OCI-LY3 (cell line): ENCODE data around the gene COCH.
"Not testable (repeated sequence)": the region's sequence is repeated elsewhere in the genome, so short reads cannot be mapped to it uniquely, and the experiment has no call there.

Source experiments
- H2AFZ ChIP-seq: fragments of 200-600, 300-600 bp; shearing (Covaris generic); 2 replicates; pipeline ENCODE4 v1.6.0; 2014; ENCODE audit warnings: antibody characterized with exemption, low read depth, low read length
- H3K27ac ChIP-seq: fragments of 200-600, 300-600 bp; sonication (generic); 2 replicates; pipeline ENCODE4 v1.5.1; 2014; ENCODE audit warnings: mild to moderate bottlenecking, low read length, moderate library complexity, mixed read lengths
- H3K27me3 ChIP-seq: fragments of 200-600, 300-600 bp; sonication (generic); 2 replicates; pipeline ENCODE4 v1.6.1; 2014; ENCODE audit warnings: low read depth, low read length, mixed read lengths
- H3K36me3 ChIP-seq: fragments of 200-600, 300-600 bp; sonication (generic); replicated peaks from 2 replicates; pipeline ENCODE3; 2014; ENCODE audit warnings: low read depth, low read length, mixed read lengths
- H3K4me1 ChIP-seq: fragments of 300-600, 200-600 bp; sonication (generic); 2 replicates; pipeline ENCODE4 v1.6.1; 2014; ENCODE audit warnings: low read length, mixed read lengths
- H3K4me2 ChIP-seq: fragments of 200-600, 300-600 bp; sonication (generic); 2 replicates; pipeline ENCODE4 v1.6.1; 2014; ENCODE audit warnings: low read length, mixed read lengths
- H3K4me3 ChIP-seq: fragments of 300-600, 200-600 bp; sonication (generic); 2 replicates; pipeline ENCODE4 v1.5.1; 2014; ENCODE audit warnings: antibody characterized with exemption, mild to moderate bottlenecking, low read length, moderate library complexity
- H3K79me2 ChIP-seq: fragments of 300-600, 200-600 bp; shearing (Covaris generic); 2 replicates; pipeline ENCODE4 v1.6.1; 2014; ENCODE audit warnings: mild to moderate bottlenecking, low read length, mixed read lengths
- H3K9ac ChIP-seq: fragments of 300-600, 200-600 bp; shearing (Covaris generic); 2 replicates; pipeline ENCODE4 v1.6.0; 2014; ENCODE audit warnings: mild to moderate bottlenecking, low read length, moderate library complexity
- H3K9me3 ChIP-seq: fragments of 200-600, 300-600 bp; shearing (Covaris generic); 2 replicates; pipeline ENCODE4 v1.6.1; 2014; ENCODE audit warnings: low read length, mixed read lengths; ENCODE audit not compliant: insufficient read depth
- H4K20me1 ChIP-seq: fragments of 200-600, 300-600 bp; sonication (generic); 2 replicates; pipeline ENCODE4 v1.6.1; 2016; ENCODE audit warnings: low read length, mixed read lengths; ENCODE audit not compliant: insufficient read depth
- CTCF ChIP-seq: fragments of 200-600, 300-600 bp; sonication (generic); IDR thresholded peaks from 2 replicates; pipeline ENCODE4 v1.5.1; 2014; ENCODE audit warnings: antibody characterized with exemption, low read length, low read depth
- EZH2phosphoT487 ChIP-seq: fragments of 200-600 bp; shearing (Covaris generic); IDR thresholded peaks from 2 replicates; pipeline ENCODE4 v1.6.1; 2018; ENCODE audit warnings: antibody characterized with exemption, mixed run types, low read depth

Gene COCH

DNA sequence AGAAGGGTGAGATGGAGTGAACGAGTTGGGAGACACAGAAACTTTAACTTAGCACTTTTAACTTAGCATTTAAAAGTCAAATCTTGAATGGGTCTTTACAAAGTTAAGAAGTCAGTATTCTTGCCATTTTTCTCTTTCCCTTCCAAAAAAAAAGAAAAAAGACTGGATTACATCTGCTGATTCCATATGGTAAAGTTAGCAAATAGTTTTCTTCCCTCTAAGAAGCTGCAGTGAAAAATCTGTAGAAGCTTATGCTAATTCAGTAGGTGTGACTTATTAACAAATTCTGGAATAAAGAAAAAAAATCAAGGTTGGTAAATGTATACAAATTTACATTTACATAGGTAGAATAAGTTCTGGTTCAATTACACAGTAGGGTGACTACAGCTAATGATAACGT, 50.9 kb downstream of the COCH start:
- Histone ChIP-seq H3K79me2 (no peaks in the 10 kb centered on the region), H4K20me1 (no peaks in the 10 kb centered on the region), H3K9me3 (no peaks in the 10 kb centered on the region), H3K27me3 (no peaks in the 10 kb centered on the region), H3K36me3 (no peaks in the 10 kb centered on the region), H3K4me2 (no peak overlapping the region), H3K4me3 (no peak overlapping the region), H2AFZ (no peak overlapping the region), H3K9ac (no peak overlapping the region), H3K4me1 (0 out of 2 replicates have a peak, but pooled peaks cover 6% of the 10 kb centered on the region), H3K27ac (no peak overlapping the region)
- TF ChIP-seq CTCF (no peak), EZH2phosphoT487 (no peak)

GRCh38 chr14:30928462-30928861, 54.1 kb downstream of the COCH start:
- no peaks in the 10 kb centered on the region for H4K20me1 ChIP-seq

GRCh38 chr14:30933937-30934336, 59.6 kb downstream of the COCH start:
- not testable (repeated sequence) for H3K4me1 ChIP-seq
- peaks cover 16% of the 10 kb centered on the region for H3K36me3 ChIP-seq

More at GRCh38 chr14:30928462-30928861, 54.1 kb downstream of the COCH start:
- H2AFZ ChIP-seq, result no peak overlapping the region
- no peaks in the 10 kb centered on the region for H3K27me3 ChIP-seq
- TF ChIP-seq CTCF (no peak), EZH2phosphoT487 (no peak)
- no peaks in the 10 kb centered on the region for H3K36me3 ChIP-seq
- H3K4me2 ChIP-seq, result no peak overlapping the region
- H3K9ac ChIP-seq, result no peak overlapping the region
- no peak overlapping the region for H3K4me3 ChIP-seq
- H3K27ac ChIP-seq, result no peak overlapping the region
- no peaks in the 10 kb centered on the region for H3K9me3 ChIP-seq
- no peaks in the 10 kb centered on the region for H3K4me1 ChIP-seq
- no peaks in the 10 kb centered on the region for H3K79me2 ChIP-seq

DNA sequence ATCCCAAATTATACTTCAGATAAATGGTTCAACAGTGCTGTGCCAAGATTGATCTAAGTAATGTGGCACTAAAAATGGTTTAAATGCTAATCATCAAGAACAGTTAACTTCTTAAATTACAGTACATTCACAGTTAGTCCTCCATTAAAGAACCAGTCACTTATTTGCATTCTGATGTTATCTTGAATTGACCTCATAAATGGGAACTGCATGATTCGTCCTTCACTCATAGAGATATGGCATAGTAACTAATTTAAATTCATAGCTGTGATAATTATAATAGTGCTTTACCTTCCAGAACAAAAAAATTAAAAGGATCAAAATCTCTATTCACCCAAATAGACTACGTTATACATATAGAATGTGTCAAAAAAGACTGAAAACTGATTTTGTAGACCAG, 61.1 kb downstream of the COCH start:
- H3K9ac ChIP-seq, result no peak overlapping the region
- H3K4me3 ChIP-seq, result no peak overlapping the region
- H3K79me2 ChIP-seq, result no peaks in the 10 kb centered on the region
- H3K4me1 ChIP-seq, result no peaks in the 10 kb centered on the region
- peaks cover 17% of the 10 kb centered on the region for H3K36me3 ChIP-seq
- H4K20me1 ChIP-seq, result no peaks in the 10 kb centered on the region
- no peak overlapping the region for H3K4me2 ChIP-seq
- no peaks in the 10 kb centered on the region for H3K27me3 ChIP-seq
- no peak for TF ChIP-seq EZH2phosphoT487
- no peak for TF ChIP-seq CTCF
- H2AFZ ChIP-seq, result no peak overlapping the region
- H3K27ac ChIP-seq, result no peak overlapping the region
- no peaks in the 10 kb centered on the region for H3K9me3 ChIP-seq

More at GRCh38 chr14:30933937-30934336, 59.6 kb downstream of the COCH start:
- H3K9ac ChIP-seq, H3K4me3 ChIP-seq, H4K20me1 ChIP-seq, H3K9me3 ChIP-seq, H3K4me2 ChIP-seq, H3K27me3 ChIP-seq, H2AFZ ChIP-seq, H3K79me2 ChIP-seq, H3K27ac ChIP-seq: not testable (repeated sequence)

- Histone ChIP-seq H3K9ac (no peak overlapping the region), H3K27ac (no peak overlapping the region), H3K9me3 (no peaks in the 10 kb centered on the region), H3K4me3 (no peak overlapping the region), H3K79me2 (no peaks in the 10 kb centered on the region), H4K20me1 (no peaks in the 10 kb centered on the region), H2AFZ (no peak overlapping the region), H3K36me3 (peaks cover 17% of the 10 kb centered on the region), H3K4me1 (no peaks in the 10 kb centered on the region), H3K27me3 (no peaks in the 10 kb centered on the region), H3K4me2 (no peak overlapping the region)
- TF ChIP-seq CTCF, result no peak
- TF ChIP-seq EZH2phosphoT487, result no peak
Observed at GRCh38 chr14:30938617-30939016, 64.3 kb downstream of the COCH start.
